GM13977 (cell line): ENCODE data around the gene WDPCP.
A peak's percentile ranks its signal among the peaks of the same experiment; 100 is the strongest.
"Not testable (repeated sequence)": the region's sequence is repeated elsewhere in the genome, so short reads cannot be mapped to it uniquely, and the experiment has no call there.

Experiments
- DNase-seq: peaks from one replicate; pipeline ENCODE4 v3.0.0; 2012; ENCODE audit warnings: low spot score
- in situ Hi-C: fragments of 300-500 bp; cut with MboI; formaldehyde crosslinking; loops from one replicate; pipeline ENCODE4 v1.12.0; 2022; ENCODE audit warnings: low sequenced_read_pairs, low pct_unique_long_range_greater_than_20kb, mixed read lengths, inconsistent platforms; ENCODE audit not compliant: unreplicated experiment
- TF ChIP-seq, protein P1 (sequence below): IDR thresholded peaks from 2 replicates; pipeline ENCODE4 v1.5.1; 2012; ENCODE audit warnings: mild to moderate bottlenecking, control low read depth; ENCODE audit not compliant: insufficient read depth; ENCODE audit errors: extremely low read depth, missing control alignments

The WDPCP gene

DNA sequence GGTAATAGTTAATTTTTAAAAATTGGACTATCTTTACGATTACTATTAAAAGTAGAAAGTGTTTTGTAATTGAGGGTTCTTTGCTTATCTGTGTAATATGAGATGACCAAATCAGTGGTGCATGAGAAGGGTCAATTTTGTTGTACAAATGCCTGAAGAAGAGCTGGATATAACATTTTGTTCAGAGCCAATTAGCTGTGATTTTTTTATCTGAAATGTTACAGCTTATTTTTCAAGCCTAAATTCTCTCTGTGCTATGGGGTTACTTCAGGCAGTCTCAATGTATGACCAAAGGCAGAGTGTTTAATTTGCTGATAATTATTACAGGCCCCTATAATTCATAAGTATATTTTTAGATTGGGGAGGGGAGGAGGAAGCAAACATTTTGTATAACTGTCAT lies 495.9 kb downstream of the WDPCP start:
- no peak for DNase-seq
- in situ Hi-C loops = no loop called here

DNA sequence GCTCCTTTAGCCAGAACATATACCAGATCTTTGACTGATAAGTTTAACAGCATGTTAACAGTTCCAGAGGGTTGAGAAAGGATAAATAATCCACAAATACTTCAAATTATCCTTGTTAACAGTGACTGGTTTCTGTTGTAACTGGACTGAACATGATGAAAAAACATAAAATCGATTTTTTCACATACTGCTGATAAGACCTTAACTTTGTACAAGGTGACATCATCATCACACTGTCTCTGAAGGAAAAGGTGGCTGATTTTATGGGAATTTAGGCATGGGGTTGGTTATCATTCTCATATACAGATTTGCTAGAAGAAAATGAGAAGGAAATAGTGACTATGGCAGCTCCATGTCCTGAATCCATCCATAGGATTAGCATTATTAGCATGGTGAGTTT lies 501.6 kb downstream of the WDPCP start:
- TF ChIP-seq, protein P1, sequence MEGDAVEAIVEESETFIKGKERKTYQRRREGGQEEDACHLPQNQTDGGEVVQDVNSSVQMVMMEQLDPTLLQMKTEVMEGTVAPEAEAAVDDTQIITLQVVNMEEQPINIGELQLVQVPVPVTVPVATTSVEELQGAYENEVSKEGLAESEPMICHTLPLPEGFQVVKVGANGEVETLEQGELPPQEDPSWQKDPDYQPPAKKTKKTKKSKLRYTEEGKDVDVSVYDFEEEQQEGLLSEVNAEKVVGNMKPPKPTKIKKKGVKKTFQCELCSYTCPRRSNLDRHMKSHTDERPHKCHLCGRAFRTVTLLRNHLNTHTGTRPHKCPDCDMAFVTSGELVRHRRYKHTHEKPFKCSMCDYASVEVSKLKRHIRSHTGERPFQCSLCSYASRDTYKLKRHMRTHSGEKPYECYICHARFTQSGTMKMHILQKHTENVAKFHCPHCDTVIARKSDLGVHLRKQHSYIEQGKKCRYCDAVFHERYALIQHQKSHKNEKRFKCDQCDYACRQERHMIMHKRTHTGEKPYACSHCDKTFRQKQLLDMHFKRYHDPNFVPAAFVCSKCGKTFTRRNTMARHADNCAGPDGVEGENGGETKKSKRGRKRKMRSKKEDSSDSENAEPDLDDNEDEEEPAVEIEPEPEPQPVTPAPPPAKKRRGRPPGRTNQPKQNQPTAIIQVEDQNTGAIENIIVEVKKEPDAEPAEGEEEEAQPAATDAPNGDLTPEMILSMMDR = no peak
- in situ Hi-C loops = no loop called here
- DNase-seq = no peak

More for the DNA sequence above, 495.9 kb downstream of the WDPCP start:
- TF ChIP-seq, protein P1 = no peak

DNA sequence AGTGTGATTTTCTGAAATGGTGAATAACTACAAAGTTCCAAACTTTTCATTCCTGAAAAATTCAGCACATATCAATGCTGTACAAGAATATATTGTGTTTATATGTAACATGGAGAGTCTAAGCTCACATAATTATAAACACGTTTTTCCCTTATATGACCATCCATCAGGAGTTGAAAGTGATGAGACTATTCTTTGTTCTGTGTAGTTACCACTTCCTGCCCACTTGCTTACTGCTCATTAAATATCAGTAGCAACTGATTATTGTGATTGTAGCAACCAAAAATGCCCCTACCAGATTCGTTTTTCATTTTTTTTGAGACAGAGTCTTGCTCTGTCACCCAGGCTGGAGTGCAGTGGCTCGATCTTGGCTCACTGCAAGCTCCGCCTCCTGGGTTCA lies 506.9 kb downstream of the WDPCP start:
- no peak for DNase-seq
- TF ChIP-seq, protein P1 = no peak
- in situ Hi-C loops = no loop called here

DNA sequence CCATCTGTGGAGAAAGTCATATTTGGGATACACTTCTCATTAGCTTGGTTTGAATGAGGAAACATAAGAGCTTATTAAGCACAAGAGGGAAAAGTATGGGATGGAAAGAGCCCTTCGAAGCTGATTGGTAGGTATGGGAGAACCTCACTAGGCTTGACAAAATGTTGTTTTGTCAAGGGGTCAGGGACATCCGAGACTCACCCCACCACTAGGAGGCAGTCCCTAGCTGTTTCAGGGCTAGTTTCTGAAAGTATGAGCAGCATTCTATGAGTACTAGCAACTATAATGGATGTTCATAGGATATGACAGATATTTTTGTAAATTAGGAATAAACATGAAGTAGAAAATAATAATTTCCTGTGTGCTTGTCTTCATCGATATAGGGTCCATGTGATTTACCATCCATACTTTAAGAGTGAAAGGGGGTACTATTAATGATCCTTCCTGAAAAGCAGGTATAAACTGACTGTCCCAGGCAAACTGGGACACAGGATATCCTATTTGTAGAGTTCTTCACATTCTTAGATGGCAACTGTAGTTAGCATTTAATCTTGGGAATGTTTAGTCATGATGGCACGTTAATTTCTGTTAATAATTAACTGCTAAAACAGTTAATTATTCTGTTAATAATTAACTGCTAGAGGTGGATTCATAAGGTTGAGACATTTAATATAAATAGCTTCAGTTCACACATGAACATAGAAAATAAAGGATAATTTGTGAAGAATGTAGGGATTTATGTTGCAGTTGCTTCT lies 509.2 kb downstream of the WDPCP start:
- peak; percentile 38 for DNase-seq
- TF ChIP-seq, protein P1 = peak; percentile 52
- in situ Hi-C loops = no loop called here

DNA sequence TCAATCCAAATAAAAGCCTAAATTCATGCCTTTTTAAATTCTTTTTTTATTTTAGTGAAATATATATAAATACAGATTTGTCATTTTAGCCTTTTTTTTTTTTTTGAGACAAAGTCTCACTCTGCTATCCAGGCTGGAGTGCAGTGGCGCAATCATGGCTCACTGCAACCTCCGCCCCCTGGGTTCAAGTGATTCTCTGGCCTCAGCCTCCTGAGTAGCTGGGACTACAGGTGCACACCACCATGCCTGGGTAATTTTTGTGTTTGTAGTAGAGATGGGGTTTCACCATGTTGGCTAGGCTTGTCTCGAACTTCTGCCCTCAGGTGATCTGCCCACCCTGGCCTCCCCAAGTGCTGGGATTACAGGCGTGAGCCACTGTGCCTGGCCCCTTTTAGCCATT lies 513.9 kb downstream of the WDPCP start:
- in situ Hi-C loops, DNase-seq: not testable (repeated sequence)

DNA sequence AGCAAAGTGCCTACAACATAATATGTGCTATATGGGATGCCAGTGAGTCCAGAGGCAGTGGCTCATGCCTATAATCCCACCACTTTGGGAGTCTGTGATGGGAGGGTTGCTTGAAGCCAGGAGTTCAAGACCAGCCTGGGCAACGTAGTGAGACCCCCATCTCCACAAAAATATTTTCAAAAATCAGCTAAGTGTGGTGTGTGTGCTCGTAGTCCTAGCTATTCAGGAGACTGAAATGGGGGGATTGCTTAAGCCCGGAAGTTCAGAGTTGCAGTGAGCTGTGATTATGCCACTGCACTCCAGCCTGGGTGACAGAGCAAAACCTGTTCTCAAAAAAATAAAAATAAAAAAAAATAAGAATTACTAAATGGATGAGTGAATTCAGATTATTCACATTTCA lies 514.3 kb downstream of the WDPCP start:
- no peak for DNase-seq
- in situ Hi-C loops = no loop called here
- TF ChIP-seq, protein P1 = no peak

DNA sequence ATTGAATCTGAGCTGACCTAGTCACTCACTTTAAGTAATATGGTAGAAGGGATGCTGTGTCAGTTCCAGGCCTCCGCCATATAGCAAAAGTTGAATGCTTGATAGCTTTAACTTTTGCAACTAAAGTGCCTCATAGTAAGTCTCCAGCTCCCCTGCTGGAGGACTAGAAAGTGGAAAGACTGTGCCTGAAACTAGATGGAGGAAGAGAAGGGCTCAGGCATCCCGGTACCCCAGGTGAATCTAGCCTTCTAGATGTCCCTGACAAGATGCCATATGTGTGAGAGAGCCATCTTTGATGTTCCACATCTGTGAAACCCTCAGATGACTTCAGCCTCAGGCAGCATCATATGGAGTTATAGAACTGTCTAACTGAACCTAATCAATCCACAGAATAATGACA lies 516.6 kb downstream of the WDPCP start:
- TF ChIP-seq, protein P1 = no peak
- in situ Hi-C loops = no loop called here
- no peak for DNase-seq
